Measurements from ENCODE around the gene CLNK.

DNA sequence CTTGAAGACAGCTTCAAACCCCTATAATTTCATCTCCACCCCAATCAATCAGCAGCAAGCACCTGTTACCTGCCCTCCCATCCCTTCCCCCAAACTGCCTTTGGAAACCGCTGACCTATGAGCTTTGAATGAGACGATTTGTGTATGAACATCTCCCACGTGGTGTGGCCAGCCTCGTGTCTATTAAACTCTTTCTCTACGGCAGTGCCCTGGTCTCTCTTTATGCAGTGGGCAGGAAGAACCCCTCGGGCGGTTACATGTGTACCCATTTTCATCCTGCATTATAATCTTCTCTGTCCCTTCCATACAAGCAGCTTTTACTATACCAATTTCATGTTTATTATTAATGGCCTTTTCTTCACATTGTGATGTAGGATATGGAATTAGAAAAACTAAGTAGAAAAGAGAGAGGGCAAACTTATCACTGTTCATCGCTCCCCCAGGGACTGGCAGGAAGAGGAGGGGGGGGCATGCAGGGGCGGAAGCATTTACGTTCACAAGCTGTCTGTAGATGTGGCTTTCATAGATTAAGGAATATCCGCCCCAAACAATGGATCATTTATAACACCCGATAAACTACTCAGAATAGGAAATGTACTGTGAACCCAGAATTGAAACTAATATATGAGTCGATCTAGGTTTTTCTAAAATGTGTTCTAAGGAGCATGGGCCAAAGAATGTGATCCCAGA lies 131.8 kb downstream of the CLNK start:
- TF ChIP-seq, protein P1, sequence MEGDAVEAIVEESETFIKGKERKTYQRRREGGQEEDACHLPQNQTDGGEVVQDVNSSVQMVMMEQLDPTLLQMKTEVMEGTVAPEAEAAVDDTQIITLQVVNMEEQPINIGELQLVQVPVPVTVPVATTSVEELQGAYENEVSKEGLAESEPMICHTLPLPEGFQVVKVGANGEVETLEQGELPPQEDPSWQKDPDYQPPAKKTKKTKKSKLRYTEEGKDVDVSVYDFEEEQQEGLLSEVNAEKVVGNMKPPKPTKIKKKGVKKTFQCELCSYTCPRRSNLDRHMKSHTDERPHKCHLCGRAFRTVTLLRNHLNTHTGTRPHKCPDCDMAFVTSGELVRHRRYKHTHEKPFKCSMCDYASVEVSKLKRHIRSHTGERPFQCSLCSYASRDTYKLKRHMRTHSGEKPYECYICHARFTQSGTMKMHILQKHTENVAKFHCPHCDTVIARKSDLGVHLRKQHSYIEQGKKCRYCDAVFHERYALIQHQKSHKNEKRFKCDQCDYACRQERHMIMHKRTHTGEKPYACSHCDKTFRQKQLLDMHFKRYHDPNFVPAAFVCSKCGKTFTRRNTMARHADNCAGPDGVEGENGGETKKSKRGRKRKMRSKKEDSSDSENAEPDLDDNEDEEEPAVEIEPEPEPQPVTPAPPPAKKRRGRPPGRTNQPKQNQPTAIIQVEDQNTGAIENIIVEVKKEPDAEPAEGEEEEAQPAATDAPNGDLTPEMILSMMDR (conservative IDR thresholded peaks at IDR 0.05; ENCODE audit: low read length): no peak
- no peak for TF ChIP-seq EZH2phosphoT487 (IDR thresholded peaks at IDR 0.05; ENCODE audit: borderline replicate concordance, low read depth, low read length)

Data from OCI-LY7 (cell line).